Neural crest cell (in vitro differentiated cells): ENCODE measurements around the gene OSM. TPM values are rescaled to one million over a fixed set of nuclear protein-coding genes. Genes with fewer than 3 reads are reported as not detected.
"Not testable (repeated sequence)": the region's sequence is repeated elsewhere in the genome, so short reads cannot be mapped to it uniquely, and the experiment has no call there.

Source experiments
- DNase-seq: peaks from one replicate; pipeline ENCODE4 v3.0.0; 2021; ENCODE audit warnings: low read depth, mixed read lengths, low spot score
- H3K27ac Mint-ChIP-seq: one replicate; pipeline ENCODE4 v1.8.0; 2021; ENCODE audit warnings: mild to moderate bottlenecking, mixed read lengths; ENCODE audit not compliant: unreplicated experiment
- H3K27me3 Mint-ChIP-seq: 2 replicates; pipeline ENCODE4 v1.8.0; 2021; ENCODE audit warnings: low read depth, mild to moderate bottlenecking, mixed read lengths
- H3K36me3 Mint-ChIP-seq: 2 replicates; pipeline ENCODE4 v1.8.0; 2021; ENCODE audit warnings: low read depth, mild to moderate bottlenecking, mixed read lengths
- H3K4me1 Mint-ChIP-seq: 2 replicates; pipeline ENCODE4 v1.8.0; 2021; ENCODE audit warnings: mixed read lengths
- H3K4me3 Mint-ChIP-seq: one replicate; pipeline ENCODE4 v1.8.0; 2021; ENCODE audit warnings: mild to moderate bottlenecking, mixed read lengths
- H3K9me3 Mint-ChIP-seq: 2 replicates; pipeline ENCODE4 v1.8.0; 2021; ENCODE audit warnings: mixed read lengths
- CTCF ChIP-seq: fragments of 200-600 bp; sonication (generic); conservative IDR thresholded peaks from 2 replicates; pipeline ENCODE4 v1.5.0; 2021; ENCODE audit warnings: antibody characterized with exemption, mild to moderate bottlenecking
- total RNA-seq: library from RNA; stranded (reverse); gene quantifications from 2 replicates; pipeline ENCODE4 v1.2.1, GENCODE V29; 2021

The OSM gene
- total RNA-seq, 1 donor from 2014 or later: not detected

- H3K4me3 Mint-ChIP-seq: no peak overlapping the region
- DNase-seq: no peak
- H3K9me3 Mint-ChIP-seq: no peaks in the 10 kb centered on the region
- H3K36me3 Mint-ChIP-seq: no peaks in the 10 kb centered on the region
- peak; percentile 28 for TF ChIP-seq CTCF
- H3K4me1 Mint-ChIP-seq: no peaks in the 10 kb centered on the region
- H3K27ac Mint-ChIP-seq: no peak overlapping the region
- H3K27me3 Mint-ChIP-seq: peaks cover 3% of the 10 kb centered on the region
These were observed 47.5 kb downstream of the OSM start for GRCh38 chr22:30219049-30219654.

GRCh38 chr22:30217698-30218560, 48.7 kb downstream of the OSM start:
- Mint-ChIP-seq H3K27me3 (peaks cover 3% of the 10 kb centered on the region), H3K36me3 (no peaks in the 10 kb centered on the region), H3K27ac (no peak overlapping the region), H3K4me1 (no peaks in the 10 kb centered on the region), H3K4me3 (no peak overlapping the region), H3K9me3 (no peaks in the 10 kb centered on the region)
- DNase-seq: no peak
- no peak for TF ChIP-seq CTCF

GRCh38 chr22:30216710-30217109, 49.9 kb downstream of the OSM start:
- peaks cover 5% of the 10 kb centered on the region for H3K4me1 Mint-ChIP-seq
- no peak for TF ChIP-seq CTCF
- DNase-seq: no peak
- H3K36me3 Mint-ChIP-seq: no peaks in the 10 kb centered on the region
- H3K9me3 Mint-ChIP-seq: no peaks in the 10 kb centered on the region
- no peak overlapping the region for H3K4me3 Mint-ChIP-seq
- H3K27me3 Mint-ChIP-seq: peaks cover 3% of the 10 kb centered on the region
- no peak overlapping the region for H3K27ac Mint-ChIP-seq

- H3K4me3 Mint-ChIP-seq, H3K4me1 Mint-ChIP-seq, DNase-seq, H3K36me3 Mint-ChIP-seq, H3K9me3 Mint-ChIP-seq, H3K27ac Mint-ChIP-seq, H3K27me3 Mint-ChIP-seq: not testable (repeated sequence)
These were observed 50.4 kb downstream of the OSM start for GRCh38 chr22:30216272-30216671.

- H3K27me3 Mint-ChIP-seq: peaks cover 13% of the 10 kb centered on the region
- H3K4me3 Mint-ChIP-seq: no peak overlapping the region
- no peaks in the 10 kb centered on the region for H3K9me3 Mint-ChIP-seq
- peaks cover 20% of the 10 kb centered on the region for H3K4me1 Mint-ChIP-seq
- H3K36me3 Mint-ChIP-seq: no peaks in the 10 kb centered on the region
- no peak for TF ChIP-seq CTCF
- no peak overlapping the region for H3K27ac Mint-ChIP-seq
- DNase-seq: no peak
These were observed 51.8 kb downstream of the OSM start for GRCh38 chr22:30214703-30215407.
